ENCODE data around the gene TMEM95.

- TF ChIP-seq REST (IDR thresholded peaks at IDR 0.05; ENCODE audit: low read depth, low read length) (no peak), EP300 (IDR thresholded peaks at IDR 0.05; ENCODE audit: borderline replicate concordance in 1 of 2, control insufficient read depth in 1 of 2, low read depth in 2 of 2, low read length in 2 of 2) (no peak), IRF3 (IDR thresholded peaks at IDR 0.05) (no peak), CREB1 (IDR thresholded peaks at IDR 0.05; ENCODE audit: low read depth) (peak; percentile 68; the same call in 1 of the 2 replicates), ETV6 (conservative IDR thresholded peaks at IDR 0.05 in 1 of 2, IDR thresholded peaks at IDR 0.05 in 1 of 2; ENCODE audit: borderline replicate concordance in 1 of 2, low read depth in 1 of 2) (no peak), SIN3A (IDR thresholded peaks at IDR 0.05; ENCODE audit: low read depth, low read length) (no peak), EZH2 (IDR thresholded peaks at IDR 0.05; ENCODE audit: borderline replicate concordance, control insufficient read depth, low read depth, low read length) (no peak), TARDBP (IDR thresholded peaks at IDR 0.05; ENCODE audit: borderline replicate concordance) (peak; percentile 26; the same call in 1 of the 2 replicates), POLR2AphosphoS5 (IDR thresholded peaks at IDR 0.05; ENCODE audit: low read length) (no peak), SKIL (IDR thresholded peaks at IDR 0.05; ENCODE audit: low read depth, poor library complexity, severe bottlenecking) (no peak), ESRRA (IDR thresholded peaks at IDR 0.05; ENCODE audit: low read length) (no peak), CHD1 (IDR thresholded peaks at IDR 0.05; ENCODE audit: low read depth, low read length) (no peak)
Observed at GRCh38 chr17:7383742-7384488, 29.0 kb downstream of the TMEM95 start.

Data from GM12878 (cell line).